HG03103 (cell line): Measurements from ENCODE around the gene C1QTNF2.

Experiments
- ATAC-seq: cut with Tn5 transposase; IDR thresholded peaks from one replicate; pipeline ENCODE4 v1.9.1; 2021; ENCODE audit warnings: low read depth; ENCODE audit not compliant: unreplicated experiment

The C1QTNF2 gene

GRCh38 chr5:160375701-160376100, 5.3 kb upstream of the C1QTNF2 start:
- no peak for ATAC-seq

- no peak for ATAC-seq
Observed at GRCh38 chr5:160375166-160375565, 4.7 kb upstream of the C1QTNF2 start.

- no peak for ATAC-seq
Observed at GRCh38 chr5:160371294-160371693, 868 bp upstream of the C1QTNF2 start.

- ATAC-seq = no peak
Observed at GRCh38 chr5:160370713-160371034, 248 bp upstream of the C1QTNF2 start.

GRCh38 chr5:160367885-160368284, 2.5 kb downstream of the C1QTNF2 start:
- no peak for ATAC-seq

GRCh38 chr5:160367261-160367660, 3.2 kb downstream of the C1QTNF2 start:
- ATAC-seq = no peak

- ATAC-seq = no peak
Observed at GRCh38 chr5:160366230-160366629, 4.2 kb downstream of the C1QTNF2 start.

GRCh38 chr5:160363660-160364395, 6.6 kb downstream of the C1QTNF2 start:
- no peak for ATAC-seq

GRCh38 chr5:160363211-160363610, 7.2 kb downstream of the C1QTNF2 start:
- ATAC-seq = no peak

- ATAC-seq = no peak
Observed at GRCh38 chr5:160361624-160362228, 8.7 kb downstream of the C1QTNF2 start.

- ATAC-seq = no peak
Observed at GRCh38 chr5:160360310-160360709, 10.1 kb downstream of the C1QTNF2 start.

GRCh38 chr5:160359816-160360215, 10.6 kb downstream of the C1QTNF2 start:
- ATAC-seq = no peak

GRCh38 chr5:160359242-160359641, 11.2 kb downstream of the C1QTNF2 start:
- no peak for ATAC-seq

- ATAC-seq = no peak
Observed at GRCh38 chr5:160357861-160358411, 12.5 kb downstream of the C1QTNF2 start.

- no peak for ATAC-seq
Observed at GRCh38 chr5:160357394-160357793, 13.0 kb downstream of the C1QTNF2 start.

- ATAC-seq = no peak
Observed at GRCh38 chr5:160356550-160357347, 13.7 kb downstream of the C1QTNF2 start.

GRCh38 chr5:160354666-160355065, 15.8 kb downstream of the C1QTNF2 start:
- ATAC-seq = no peak

GRCh38 chr5:160353379-160353778, 17.0 kb downstream of the C1QTNF2 start:
- no peak for ATAC-seq

- no peak for ATAC-seq
Observed at GRCh38 chr5:160352308-160352707, 18.1 kb downstream of the C1QTNF2 start.

GRCh38 chr5:160349935-160350303, 20.5 kb downstream of the C1QTNF2 start:
- no peak for ATAC-seq

GRCh38 chr5:160349249-160349934, 21.0 kb downstream of the C1QTNF2 start:
- ATAC-seq = no peak
